ENCODE measurements around the gene PRPF19. TPM values are rescaled to one million over a fixed set of nuclear protein-coding genes. Genes with fewer than 3 reads are reported as not detected.

The PRPF19 gene
- total and polyA plus RNA-seq, 10 of the 15 experiments (the other 5 are each of a cell fraction or from before 2014, with no cell fraction given) = 8.7 to 170 (median 61.3) TPM

DNA sequence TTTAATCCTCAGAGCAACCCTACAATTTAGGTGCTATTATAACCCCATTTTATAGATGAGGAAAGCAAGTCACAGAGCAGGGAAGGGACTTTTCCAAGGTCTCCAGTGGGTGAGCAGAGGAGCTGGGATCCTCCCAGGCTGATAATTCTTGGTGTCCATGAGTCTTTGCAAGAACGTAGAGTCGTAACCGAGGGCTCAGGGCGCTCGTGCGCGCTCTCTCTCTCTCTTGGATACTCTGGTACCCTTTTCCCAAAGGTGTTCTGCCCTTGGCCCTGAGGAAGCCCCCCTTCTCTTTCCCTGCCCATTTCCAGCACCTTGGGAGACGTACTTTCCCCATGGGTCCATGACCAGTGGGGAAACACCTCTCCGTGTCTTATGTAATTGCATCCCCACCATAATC, 44.2 kb downstream of the PRPF19 start:
- WGBS (ENCODE audit: insufficient coverage, insufficient replicate concordance, low lambda C conversion rate, missing lambda C conversion rate) = 71% methylated on average over 9 of the region's 9 CpGs
- Histone ChIP-seq H3K36me3 (ENCODE audit: control insufficient read depth in 2 of 2, insufficient read depth in 2 of 2, low read length in 1 of 2) (no peaks in the 10 kb centered on the region), H3K4me2 (ENCODE audit: control insufficient read depth, insufficient read depth) (no peak overlapping the region), H3K4me1 (ENCODE audit: control insufficient read depth, insufficient read depth, low read length) (0 out of 2 replicates have a peak, but pooled peaks cover 3% of the 10 kb centered on the region), H3K27me3 (replicated peaks in 1 of 2; ENCODE audit: control insufficient read depth in 2 of 2, insufficient read depth in 2 of 2, low read length in 1 of 2) (no peaks in the 10 kb centered on the region), H3K9ac (ENCODE audit: control insufficient read depth, insufficient read depth, low read length) (no peak overlapping the region), H3K9me3 (replicated peaks; ENCODE audit: control insufficient read depth, insufficient read depth, low read length) (no peaks in the 10 kb centered on the region), H3K27ac (ENCODE audit: control insufficient read depth, insufficient read depth) (no peak overlapping the region), H3K4me3 (no peak overlapping the region), H4K20me1 (ENCODE audit: control insufficient read depth, insufficient read depth) (no peaks in the 10 kb centered on the region), H3K79me2 (ENCODE audit: control insufficient read depth, insufficient read depth, low read length) (no peaks in the 10 kb centered on the region), H2AFZ (ENCODE audit: control insufficient read depth, low read depth, low read length) (no peak overlapping the region)
- intact Hi-C loops (cut with micrococcal nuclease; ENCODE audit: unreplicated experiment) = no loop called here
- ChIA-PET RAD21 (ENCODE audit: unreplicated experiment) (no interaction called here), POLR2A (no interaction called here), SMC1A (ENCODE audit: uncharacterized antibody, unreplicated experiment) (no interaction called here), CTCF (no interaction called here)
- DNase-seq (ENCODE audit: low read depth, low spot score) (no peak), ATAC-seq (no peak), FAIRE-seq (no peak)
- in situ Hi-C loops (cut with MboI) = no loop called here
- BruUV-seq (replicated peaks) = no TSS peak
- no peak for TF ChIP-seq NFYB (IDR thresholded peaks at IDR 0.05; ENCODE audit: insufficient read depth, low read depth, low read length)
- TF ChIP-seq TCF3 (IDR thresholded peaks at IDR 0.05; ENCODE audit: borderline replicate concordance, insufficient read depth, low read depth, low read length) = no peak
- no peak for TF ChIP-seq SRF (IDR thresholded peaks at IDR 0.05; ENCODE audit: low read depth in 2 of 2, low read length in 2 of 2)
- no peak for TF ChIP-seq CTCF (IDR thresholded peaks at IDR 0.05 in 2 of 3, conservative IDR thresholded peaks at IDR 0.05 in 1 of 3; ENCODE audit: control insufficient read depth in 2 of 3, extremely low read depth in 1 of 3, insufficient read depth in 1 of 3, low read depth in 3 of 3, low read length in 3 of 3)

- no peak overlapping the region for H3K27ac ChIP-seq (ENCODE audit: control insufficient read depth, insufficient read depth)
- H3K4me3 ChIP-seq = no peak overlapping the region
- intact Hi-C loops (cut with micrococcal nuclease; ENCODE audit: unreplicated experiment) (no loop called here), in situ Hi-C loops (cut with MboI) (no loop called here)
- H3K36me3 ChIP-seq (ENCODE audit: control insufficient read depth in 2 of 2, insufficient read depth in 2 of 2, low read length in 1 of 2) = no peaks in the 10 kb centered on the region
- H3K4me2 ChIP-seq (ENCODE audit: control insufficient read depth, insufficient read depth) = no peak overlapping the region
- H3K79me2 ChIP-seq (ENCODE audit: control insufficient read depth, insufficient read depth, low read length) = no peaks in the 10 kb centered on the region
- RAD21 ChIA-PET (ENCODE audit: unreplicated experiment) = no interaction called here
- H3K4me1 ChIP-seq (ENCODE audit: control insufficient read depth, insufficient read depth, low read length) = 0 out of 2 replicates have a peak, but pooled peaks cover 3% of the 10 kb centered on the region
- no peaks in the 10 kb centered on the region for H4K20me1 ChIP-seq (ENCODE audit: control insufficient read depth, insufficient read depth)
- H3K27me3 ChIP-seq (replicated peaks in 1 of 2; ENCODE audit: control insufficient read depth in 2 of 2, insufficient read depth in 2 of 2, low read length in 1 of 2) = no peaks in the 10 kb centered on the region
- SMC1A ChIA-PET (ENCODE audit: uncharacterized antibody, unreplicated experiment) = interaction anchor here (0.6 to 0.9 kb wide), 3 partner anchors 18 to 349 kb away, joined by 3 read pairs; no protein-coding TSS in a partner anchor
- BruUV-seq (replicated peaks) = no TSS peak
- no peaks in the 10 kb centered on the region for H3K9me3 ChIP-seq (replicated peaks; ENCODE audit: control insufficient read depth, insufficient read depth, low read length)
- CTCF ChIA-PET = no interaction called here
- no peak overlapping the region; the same call in 1 of the 2 replicates for H2AFZ ChIP-seq (ENCODE audit: control insufficient read depth, low read depth, low read length)
- FAIRE-seq (no peak), ATAC-seq (no peak; the same call in 2 of the 3 replicates), DNase-seq (ENCODE audit: low read depth, low spot score) (no peak)
- H3K9ac ChIP-seq (ENCODE audit: control insufficient read depth, insufficient read depth, low read length) = no peak overlapping the region
- POLR2A ChIA-PET = interaction anchor here (0.6 kb wide), 1 partner anchor 54 kb away, joined by 3 read pairs; no protein-coding TSS in a partner anchor
- WGBS (ENCODE audit: insufficient coverage, insufficient replicate concordance, low lambda C conversion rate, missing lambda C conversion rate) = 37% methylated on average over 7 of the region's 7 CpGs
- TF ChIP-seq EGR1 (IDR thresholded peaks at IDR 0.05; ENCODE audit: borderline replicate concordance in 1 of 2, low read depth in 2 of 2, low read length in 2 of 2) = no peak
- no peak for TF ChIP-seq ZNF384 (IDR thresholded peaks at IDR 0.05; ENCODE audit: borderline replicate concordance, low read depth, low read length)
- TF ChIP-seq EP300 (IDR thresholded peaks at IDR 0.05; ENCODE audit: borderline replicate concordance in 1 of 2, control insufficient read depth in 1 of 2, low read depth in 2 of 2, low read length in 2 of 2) = no peak
- TF ChIP-seq ETV6 (conservative IDR thresholded peaks at IDR 0.05 in 1 of 2, IDR thresholded peaks at IDR 0.05 in 1 of 2; ENCODE audit: borderline replicate concordance in 1 of 2, low read depth in 1 of 2) = no peak
- no peak for TF ChIP-seq E2F4 (IDR thresholded peaks at IDR 0.05; ENCODE audit: low read depth, low read length)
- TF ChIP-seq SUPT20H (IDR thresholded peaks at IDR 0.05; ENCODE audit: borderline replicate concordance, control insufficient read depth, low read depth, low read length) = no peak
- TF ChIP-seq, protein P1, sequence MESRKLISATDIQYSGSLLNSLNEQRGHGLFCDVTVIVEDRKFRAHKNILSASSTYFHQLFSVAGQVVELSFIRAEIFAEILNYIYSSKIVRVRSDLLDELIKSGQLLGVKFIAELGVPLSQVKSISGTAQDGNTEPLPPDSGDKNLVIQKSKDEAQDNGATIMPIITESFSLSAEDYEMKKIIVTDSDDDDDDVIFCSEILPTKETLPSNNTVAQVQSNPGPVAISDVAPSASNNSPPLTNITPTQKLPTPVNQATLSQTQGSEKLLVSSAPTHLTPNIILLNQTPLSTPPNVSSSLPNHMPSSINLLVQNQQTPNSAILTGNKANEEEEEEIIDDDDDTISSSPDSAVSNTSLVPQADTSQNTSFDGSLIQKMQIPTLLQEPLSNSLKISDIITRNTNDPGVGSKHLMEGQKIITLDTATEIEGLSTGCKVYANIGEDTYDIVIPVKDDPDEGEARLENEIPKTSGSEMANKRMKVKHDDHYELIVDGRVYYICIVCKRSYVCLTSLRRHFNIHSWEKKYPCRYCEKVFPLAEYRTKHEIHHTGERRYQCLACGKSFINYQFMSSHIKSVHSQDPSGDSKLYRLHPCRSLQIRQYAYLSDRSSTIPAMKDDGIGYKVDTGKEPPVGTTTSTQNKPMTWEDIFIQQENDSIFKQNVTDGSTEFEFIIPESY (IDR thresholded peaks at IDR 0.05) = no peak
Measured at GRCh38 chr11:60860943-60861342, 45.4 kb downstream of the PRPF19 start.

Measured in GM12878 (cell line).